Measurements from ENCODE around the gene LANCL2. TPM values are rescaled to one million over a fixed set of nuclear protein-coding genes. Genes with fewer than 3 reads are reported as not detected.
"Not testable (repeated sequence)": the region's sequence is repeated elsewhere in the genome, so short reads cannot be mapped to it uniquely, and the experiment has no call there.

Gene LANCL2
- total RNA-seq, 1 experiment from 2014 or later = 14.3 TPM

DNA sequence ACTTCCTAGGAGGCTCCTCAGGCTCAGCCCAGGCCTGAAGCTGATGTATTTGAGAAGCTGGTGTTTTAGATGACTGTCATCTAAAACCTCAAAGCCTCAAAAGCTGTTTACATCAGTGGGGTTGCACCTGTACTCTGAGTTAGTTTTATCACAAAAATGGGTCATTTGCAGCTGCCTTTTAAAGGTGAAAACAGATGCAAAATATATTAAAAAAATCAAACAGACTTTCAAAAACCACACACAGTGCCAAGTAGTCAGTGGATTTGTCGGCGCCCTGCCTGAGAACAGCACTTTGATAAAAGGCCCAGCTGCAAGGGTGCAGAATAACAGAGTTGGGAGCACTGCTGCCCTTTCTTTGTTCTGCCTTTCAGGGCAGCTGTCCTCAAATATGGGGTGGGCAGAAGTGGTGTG, 104.1 kb downstream of the LANCL2 start:
- TF ChIP-seq, protein P1, sequence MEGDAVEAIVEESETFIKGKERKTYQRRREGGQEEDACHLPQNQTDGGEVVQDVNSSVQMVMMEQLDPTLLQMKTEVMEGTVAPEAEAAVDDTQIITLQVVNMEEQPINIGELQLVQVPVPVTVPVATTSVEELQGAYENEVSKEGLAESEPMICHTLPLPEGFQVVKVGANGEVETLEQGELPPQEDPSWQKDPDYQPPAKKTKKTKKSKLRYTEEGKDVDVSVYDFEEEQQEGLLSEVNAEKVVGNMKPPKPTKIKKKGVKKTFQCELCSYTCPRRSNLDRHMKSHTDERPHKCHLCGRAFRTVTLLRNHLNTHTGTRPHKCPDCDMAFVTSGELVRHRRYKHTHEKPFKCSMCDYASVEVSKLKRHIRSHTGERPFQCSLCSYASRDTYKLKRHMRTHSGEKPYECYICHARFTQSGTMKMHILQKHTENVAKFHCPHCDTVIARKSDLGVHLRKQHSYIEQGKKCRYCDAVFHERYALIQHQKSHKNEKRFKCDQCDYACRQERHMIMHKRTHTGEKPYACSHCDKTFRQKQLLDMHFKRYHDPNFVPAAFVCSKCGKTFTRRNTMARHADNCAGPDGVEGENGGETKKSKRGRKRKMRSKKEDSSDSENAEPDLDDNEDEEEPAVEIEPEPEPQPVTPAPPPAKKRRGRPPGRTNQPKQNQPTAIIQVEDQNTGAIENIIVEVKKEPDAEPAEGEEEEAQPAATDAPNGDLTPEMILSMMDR (IDR thresholded peaks at IDR 0.05; ENCODE audit: unreplicated experiment) = no peak
- intact Hi-C loops (cut with micrococcal nuclease) = no loop called here
- CTCF ChIA-PET = interaction anchor here (0.7 kb wide), 2 partner anchors 13 to 374 kb away, joined by 3 to 4 read pairs; no protein-coding TSS in a partner anchor
- no peak overlapping the region for H3K27ac Mint-ChIP-seq (ENCODE audit: low read depth, unreplicated experiment)
- DNase-seq (ENCODE audit: unreplicated experiment) = no peak
- no peak overlapping the region for H3K4me3 Mint-ChIP-seq (ENCODE audit: unreplicated experiment)
- H3K4me1 Mint-ChIP-seq (ENCODE audit: insufficient read depth, unreplicated experiment) = peaks cover 3% of the 10 kb centered on the region
- no TSS peak for BruUV-seq (replicated peaks)
- POLR2A ChIA-PET = no interaction called here
- H3K27me3 Mint-ChIP-seq (ENCODE audit: insufficient read depth, unreplicated experiment) = no peaks in the 10 kb centered on the region
- H3K36me3 Mint-ChIP-seq (ENCODE audit: insufficient read depth, unreplicated experiment) = peaks cover 25% of the 10 kb centered on the region
- no peaks in the 10 kb centered on the region for H3K9me3 Mint-ChIP-seq (ENCODE audit: unreplicated experiment)

DNA sequence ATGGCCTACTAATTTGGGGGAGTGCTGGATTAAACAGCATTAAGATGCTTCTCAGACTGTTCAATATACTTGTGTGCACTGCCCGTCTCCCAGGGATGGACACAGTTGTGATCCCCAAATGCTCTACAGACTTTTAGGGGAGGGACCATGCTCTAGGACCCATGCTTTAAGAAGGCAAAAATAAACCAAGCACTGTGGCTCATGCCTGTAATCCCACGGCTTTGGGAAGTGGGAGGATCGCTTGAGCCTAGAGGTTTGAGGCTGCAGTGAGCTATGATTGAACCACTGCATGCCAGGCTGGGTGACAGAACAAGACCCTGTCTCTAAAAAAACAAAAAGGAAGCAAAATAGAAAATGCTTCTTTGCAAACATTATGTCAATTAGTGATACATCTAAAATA, 104.6 kb downstream of the LANCL2 start:
- DNase-seq (ENCODE audit: unreplicated experiment) = no peak
- ChIA-PET CTCF (interaction anchor here (0.5 to 0.8 kb wide), 5 partner anchors 8 to 754 kb away, joined by 3 to 4 read pairs (median 3); no protein-coding TSS in a partner anchor), POLR2A (no interaction called here)
- H3K36me3 Mint-ChIP-seq (ENCODE audit: insufficient read depth, unreplicated experiment) = peaks cover 24% of the 10 kb centered on the region
- no peak overlapping the region for H3K4me3 Mint-ChIP-seq (ENCODE audit: unreplicated experiment)
- intact Hi-C loops (cut with micrococcal nuclease) = no loop called here
- H3K27me3 Mint-ChIP-seq (ENCODE audit: insufficient read depth, unreplicated experiment) = no peaks in the 10 kb centered on the region
- H3K27ac Mint-ChIP-seq (ENCODE audit: low read depth, unreplicated experiment) = no peak overlapping the region
- BruUV-seq (replicated peaks) = no TSS peak
- peaks cover 7% of the 10 kb centered on the region for H3K4me1 Mint-ChIP-seq (ENCODE audit: insufficient read depth, unreplicated experiment)
- H3K9me3 Mint-ChIP-seq (ENCODE audit: unreplicated experiment) = no peaks in the 10 kb centered on the region
- TF ChIP-seq, protein P1 (IDR thresholded peaks at IDR 0.05; ENCODE audit: unreplicated experiment) = no peak

DNA sequence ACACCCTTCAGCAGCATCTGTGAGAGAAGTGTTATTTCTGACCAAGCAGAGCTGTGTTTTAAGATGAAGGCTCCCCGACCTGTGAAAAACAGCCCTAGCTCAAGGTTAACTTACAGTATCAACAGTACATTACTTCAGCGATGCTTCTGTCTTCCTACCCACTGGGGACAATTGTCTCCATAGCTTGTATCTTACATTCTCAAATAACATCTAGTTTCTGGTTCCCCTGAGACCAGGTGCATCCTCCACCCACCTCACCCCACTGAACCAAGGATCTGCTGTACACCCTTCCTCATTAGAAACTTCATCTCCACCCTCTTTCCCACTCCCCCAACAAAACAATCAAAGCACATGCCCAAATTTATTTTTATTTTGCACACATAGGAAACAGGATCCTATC, 105.1 kb downstream of the LANCL2 start:
- Mint-ChIP-seq H3K4me3 (ENCODE audit: unreplicated experiment) (no peak overlapping the region), H3K4me1 (ENCODE audit: insufficient read depth, unreplicated experiment) (peaks cover 10% of the 10 kb centered on the region), H3K27ac (ENCODE audit: low read depth, unreplicated experiment) (no peak overlapping the region), H3K9me3 (ENCODE audit: unreplicated experiment) (no peaks in the 10 kb centered on the region), H3K36me3 (ENCODE audit: insufficient read depth, unreplicated experiment) (peaks cover 19% of the 10 kb centered on the region), H3K27me3 (ENCODE audit: insufficient read depth, unreplicated experiment) (no peaks in the 10 kb centered on the region)
- intact Hi-C loops (cut with micrococcal nuclease) = no loop called here
- BruUV-seq (replicated peaks) = no TSS peak
- TF ChIP-seq, protein P1 (IDR thresholded peaks at IDR 0.05; ENCODE audit: unreplicated experiment) = no peak
- DNase-seq (ENCODE audit: unreplicated experiment) = no peak
- CTCF ChIA-PET = interaction anchor here (0.5 to 0.8 kb wide), 5 partner anchors 9 to 753 kb away, joined by 3 to 4 read pairs (median 3); no protein-coding TSS in a partner anchor
- POLR2A ChIA-PET = no interaction called here

DNA sequence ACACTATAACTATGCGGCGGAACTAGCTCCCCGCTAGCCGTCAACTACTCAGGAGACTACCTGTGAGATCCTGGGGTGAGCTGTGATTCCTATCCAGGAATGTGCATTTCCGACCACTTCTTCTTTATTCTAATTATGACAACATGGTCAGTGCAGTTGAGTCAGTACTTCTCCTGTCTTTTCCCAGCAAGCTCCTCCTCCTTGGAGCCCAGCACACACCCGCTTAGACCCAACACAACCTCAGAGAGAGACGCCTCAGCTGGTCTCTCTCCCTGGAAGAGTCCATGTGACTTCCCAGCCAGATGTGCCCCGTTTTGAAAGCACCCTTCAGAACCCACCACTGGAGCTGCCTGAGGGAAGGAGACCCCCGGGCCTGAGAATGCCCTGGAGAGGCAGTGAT, 106.5 kb downstream of the LANCL2 start:
- H3K9me3 Mint-ChIP-seq (ENCODE audit: unreplicated experiment); DNase-seq (ENCODE audit: unreplicated experiment); H3K4me3 Mint-ChIP-seq (ENCODE audit: unreplicated experiment); intact Hi-C loops (cut with micrococcal nuclease); BruUV-seq (replicated peaks); H3K4me1 Mint-ChIP-seq (ENCODE audit: insufficient read depth, unreplicated experiment); POLR2A ChIA-PET; H3K27ac Mint-ChIP-seq (ENCODE audit: low read depth, unreplicated experiment); CTCF ChIA-PET; H3K27me3 Mint-ChIP-seq (ENCODE audit: insufficient read depth, unreplicated experiment): not testable (repeated sequence)
- peaks cover 19% of the 10 kb centered on the region for H3K36me3 Mint-ChIP-seq (ENCODE audit: insufficient read depth, unreplicated experiment)

DNA sequence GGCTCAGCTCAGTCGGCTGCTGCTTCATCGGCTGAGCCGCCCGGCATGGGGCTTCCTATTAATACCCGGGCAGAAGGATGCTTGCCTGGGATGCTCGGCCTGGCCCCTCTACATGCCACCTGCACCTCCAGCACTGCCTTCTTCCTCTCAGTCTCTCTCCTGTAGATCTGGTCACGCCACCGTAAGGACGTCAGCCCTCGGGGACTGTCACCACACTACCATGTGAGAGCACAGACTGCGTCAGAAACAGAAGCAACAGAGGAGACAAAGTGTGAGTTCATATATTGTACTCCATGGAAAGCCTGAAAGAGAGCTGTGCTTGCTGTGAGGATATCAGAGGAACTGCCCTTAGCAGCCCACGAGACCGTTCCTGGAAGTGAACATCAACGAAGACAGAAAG, 107.3 kb downstream of the LANCL2 start:
- CTCF ChIA-PET; H3K27ac Mint-ChIP-seq (ENCODE audit: low read depth, unreplicated experiment); H3K9me3 Mint-ChIP-seq (ENCODE audit: unreplicated experiment); POLR2A ChIA-PET; intact Hi-C loops (cut with micrococcal nuclease); DNase-seq (ENCODE audit: unreplicated experiment); H3K4me1 Mint-ChIP-seq (ENCODE audit: insufficient read depth, unreplicated experiment); BruUV-seq (replicated peaks); H3K4me3 Mint-ChIP-seq (ENCODE audit: unreplicated experiment); H3K27me3 Mint-ChIP-seq (ENCODE audit: insufficient read depth, unreplicated experiment): not testable (repeated sequence)
- peaks cover 17% of the 10 kb centered on the region for H3K36me3 Mint-ChIP-seq (ENCODE audit: insufficient read depth, unreplicated experiment)

Data from MCF 10A (cell line).